H54 (cell line): ENCODE data around the gene LMF2.
A peak's percentile ranks its signal among the peaks of the same experiment; 100 is the strongest.

Source experiments
- DNase-seq: peaks from one replicate; pipeline ENCODE4 v3.0.0; 2011; ENCODE audit warnings: low spot score, mixed read lengths; ENCODE audit not compliant: insufficient read length
- FAIRE-seq: peaks from 3 replicates; lab custom pipeline; 2011; peaks lifted over from hg19 to GRCh38; lab: Jason Lieb, UNC
- POLR2A ChIP-seq: IDR thresholded peaks from 2 replicates; pipeline ENCODE4 v1.6.1; 2011; ENCODE audit warnings: low read depth, mild to moderate bottlenecking, low read length

LMF2 gene

GRCh38 chr22:50507421-50507990 lies at the start of gene LMF2:
LMF2 (minus strand) TSS chr22:50507702; CDS start chr22:50507675, 27 bp downstream.
- DNase-seq (peak; percentile 66), FAIRE-seq (no peak)
- TF ChIP-seq POLR2A: peak; percentile 71

- no peak for TF ChIP-seq POLR2A
Observed at GRCh38 chr22:50556703-50557102, 49.2 kb upstream of the LMF2 start.

GRCh38 chr22:50553310-50553709 lies 45.8 kb upstream of the LMF2 start:
- no peak for FAIRE-seq
- no peak for TF ChIP-seq POLR2A
- no peak for DNase-seq

More at GRCh38 chr22:50556703-50557102, 49.2 kb upstream of the LMF2 start:
- FAIRE-seq: no peak
- no peak for DNase-seq

- TF ChIP-seq POLR2A: no peak
- FAIRE-seq: no peak
Observed at GRCh38 chr22:50551160-50551752, 43.8 kb upstream of the LMF2 start.

GRCh38 chr22:50550395-50550794 lies 42.9 kb upstream of the LMF2 start:
- DNase-seq (no peak), FAIRE-seq (no peak)
- TF ChIP-seq POLR2A: no peak

More at GRCh38 chr22:50551160-50551752, 43.8 kb upstream of the LMF2 start:
- DNase-seq: no peak

- FAIRE-seq: no peak
- no peak for DNase-seq
- TF ChIP-seq POLR2A: no peak
Observed at GRCh38 chr22:50548921-50549790, 41.7 kb upstream of the LMF2 start.

- TF ChIP-seq POLR2A: no peak
- FAIRE-seq: no peak
- no peak for DNase-seq
Observed at GRCh38 chr22:50548040-50548920, 40.8 kb upstream of the LMF2 start.

GRCh38 chr22:50547263-50547985 lies 39.9 kb upstream of the LMF2 start:
- DNase-seq: no peak
- FAIRE-seq: no peak
- no peak for TF ChIP-seq POLR2A

GRCh38 chr22:50546326-50547262 lies 39.1 kb upstream of the LMF2 start:
- DNase-seq (no peak), FAIRE-seq (no peak)
- no peak for TF ChIP-seq POLR2A

GRCh38 chr22:50545522-50546325 lies 38.2 kb upstream of the LMF2 start, which contains the start of gene KLHDC7B:
KLHDC7B (plus strand) TSS chr22:50545899; CDS start chr22:50546244, 345 bp downstream.
- DNase-seq: no peak
- FAIRE-seq: no peak
- no peak for TF ChIP-seq POLR2A

- FAIRE-seq (no peak), DNase-seq (no peak)
- TF ChIP-seq POLR2A: no peak
Observed at GRCh38 chr22:50544746-50545253, 37.3 kb upstream of the LMF2 start.
